Measurements from ENCODE around the gene SLC45A1. TPM values are rescaled to one million over a fixed set of nuclear protein-coding genes. Genes with fewer than 3 reads are reported as not detected.

The SLC45A1 gene
- total and polyA plus RNA-seq, 2 of the 4 experiments (the other 2 are of a cell fraction), result 0.72 to 3.9 TPM

- H4K8ac ChIP-seq (ENCODE audit: low read depth in 2 of 2, low read length in 2 of 2), result no peak overlapping the region
- H3K36me3 ChIP-seq (ENCODE audit: control insufficient read depth, insufficient read depth, low read length), result peaks cover 15% of the 10 kb centered on the region
- H3K9me3 ChIP-seq (ENCODE audit: control insufficient read depth, insufficient read depth, low read length), result no peaks in the 10 kb centered on the region
- H3K27me3 ChIP-seq (ENCODE audit: control insufficient read depth, insufficient read depth, low read length), result no peaks in the 10 kb centered on the region
- intact Hi-C loops (cut with micrococcal nuclease), result loop anchor here (1.0 kb wide), 3 partner anchors 334 to 374 kb away; no protein-coding TSS in a partner anchor
- H2BK120ac ChIP-seq (ENCODE audit: low read depth, low read length), result peak overlapping the region; percentile 29; the same call in 1 of the 2 replicates
- in situ Hi-C loops (cut with MboI; ENCODE audit: low sequenced_read_pairs), result no loop called here
- H3K79me1 ChIP-seq (ENCODE audit: low read depth in 1 of 2, low read length in 2 of 2), result peaks cover 0 to 22% of the 10 kb centered on the region in 2 experiments; a peak in 2 of 4 replicates
- H4K5ac ChIP-seq (ENCODE audit: low read depth, low read length), result no peak overlapping the region
- DNase-seq (peak; percentile 58), ATAC-seq (ENCODE audit: low read depth) (peak; percentile 70)
- CTCF ChIA-PET, result interaction anchor here (0.6 to 1.3 kb wide), 2 partner anchors 100 to 334 kb away, joined by 3 to 6 read pairs; no protein-coding TSS in a partner anchor
- H2AK5ac ChIP-seq (ENCODE audit: low read depth, low read length), result peak overlapping the region; percentile 82
- H2AK9ac ChIP-seq (replicated peaks; ENCODE audit: low read depth, low read length, poor library complexity), result peak overlapping the region; percentile 76
- peak overlapping the region; percentile 33 for H2AFZ ChIP-seq (replicated peaks; ENCODE audit: low read length, poor library complexity)
- peaks cover 11% of the 10 kb centered on the region for H3K9me1 ChIP-seq (ENCODE audit: insufficient read depth, low read length)
- no peak overlapping the region; the same call in 1 of the 2 replicates for H4K91ac ChIP-seq (ENCODE audit: insufficient read depth, low read depth, low read length)
- BruUV-seq (replicated peaks), result no TSS peak
- no peak overlapping the region for H3K23ac ChIP-seq (ENCODE audit: low read depth, low read length)
- no peak overlapping the region for H3K14ac ChIP-seq (replicated peaks; ENCODE audit: low read depth, low read length)
- H2BK20ac ChIP-seq (ENCODE audit: low read depth, low read length), result no peak overlapping the region
- peak overlapping the region; percentile 38; the same call in 1 of the 2 replicates for H3K4ac ChIP-seq (ENCODE audit: low read depth, low read length)
- no peak overlapping the region for H3K4me3 ChIP-seq (ENCODE audit: insufficient read depth, low read depth, low read length)
- no peak overlapping the region for H3K18ac ChIP-seq (ENCODE audit: low read depth, low read length)
- dilution Hi-C loops (cut with HindIII; ENCODE audit: low sequenced_read_pairs, unreplicated experiment), result no loop called here
- 0 out of 2 replicates have a peak, but pooled peaks cover 5% of the 10 kb centered on the region for H4K20me1 ChIP-seq (ENCODE audit: insufficient read depth, low read length)
- no peak overlapping the region for H3K9ac ChIP-seq (ENCODE audit: low read depth, low read length)
- WGBS, 2 experiments (ENCODE audit: extremely low coverage in 2 of 2, insufficient read length in 1 of 2), result 56% methylated on average over 6 of the region's 21 CpGs; no CpG with 5 or more reads in 1 of the 2 experiments
- H2BK15ac ChIP-seq (ENCODE audit: low read depth, low read length), result no peak overlapping the region
- H3K4me2 ChIP-seq (ENCODE audit: low read depth, low read length), result no peak overlapping the region
- peaks cover 17% of the 10 kb centered on the region for H3K4me1 ChIP-seq (ENCODE audit: control insufficient read depth, insufficient read depth, low read length)
- H3K27ac ChIP-seq (ENCODE audit: insufficient read depth, low read length), result no peak overlapping the region
- H2BK5ac ChIP-seq (ENCODE audit: low read depth, low read length, poor library complexity, severe bottlenecking), result no peak overlapping the region
- POLR2A ChIA-PET (ENCODE audit: unreplicated experiment), result no interaction called here
- no peak overlapping the region for H3K56ac ChIP-seq (ENCODE audit: extremely low read depth, insufficient read depth, low read length)
- TF ChIP-seq RFX5 (IDR thresholded peaks at IDR 0.05; ENCODE audit: low read depth, low read length) (no peak), MXI1 (IDR thresholded peaks at IDR 0.05; ENCODE audit: borderline replicate concordance, low read depth, low read length) (no peak), CHD1 (IDR thresholded peaks at IDR 0.05; ENCODE audit: low read depth, low read length) (no peak), RAD21 (IDR thresholded peaks at IDR 0.05; ENCODE audit: low read length) (peak; percentile 89), FOS (IDR thresholded peaks at IDR 0.05; ENCODE audit: low read depth, low read length) (no peak), CEBPB (IDR thresholded peaks at IDR 0.05; ENCODE audit: low read depth, low read length) (peak; percentile 31; the same call in 1 of the 2 replicates), MAZ (IDR thresholded peaks at IDR 0.05; ENCODE audit: borderline replicate concordance, low read depth, low read length) (no peak), SMC3 (IDR thresholded peaks at IDR 0.05; ENCODE audit: low read depth, low read length) (peak; percentile 86), POLR2A (IDR thresholded peaks at IDR 0.05; ENCODE audit: low read depth, low read length) (no peak), USF2 (IDR thresholded peaks at IDR 0.05; ENCODE audit: low read depth, low read length) (0 out of 2 replicates have a peak, but pooled peaks have one; percentile 19), RCOR1 (IDR thresholded peaks at IDR 0.05; ENCODE audit: insufficient replicate concordance, low read length) (no peak), MAFK (IDR thresholded peaks at IDR 0.05; ENCODE audit: low read depth, low read length) (no peak), CTCF (conservative IDR thresholded peaks at IDR 0.05; ENCODE audit: low read depth, low read length) (peak; percentile 76), BHLHE40 (IDR thresholded peaks at IDR 0.05; ENCODE audit: low read depth, low read length) (no peak)
These were observed 31.0 kb downstream of the SLC45A1 start for GRCh38 chr1:8348777-8349472.

Measured in IMR-90 (cell line).